ENCODE results near the gene TOP2B. TPM values are rescaled to one million over a fixed set of nuclear protein-coding genes. Genes with fewer than 3 reads are reported as not detected.

Gene TOP2B
- total RNA-seq, 1 donor from 2014 or later: 170 TPM

GRCh38 chr3:25683410-25683809, 18.7 kb upstream of the TOP2B start:
- Mint-ChIP-seq H3K27ac (ENCODE audit: unreplicated experiment) (no peak overlapping the region), H3K27me3 (ENCODE audit: low read depth) (no peaks in the 10 kb centered on the region), H3K4me1 (peaks cover 9% of the 10 kb centered on the region), H3K9me3 (no peaks in the 10 kb centered on the region), H3K36me3 (ENCODE audit: low read depth) (no peaks in the 10 kb centered on the region), H3K4me3 (no peak overlapping the region)
- TF ChIP-seq CTCF (conservative IDR thresholded peaks at IDR 0.05): no peak
- DNase-seq (ENCODE audit: low read depth, low spot score): no peak

GRCh38 chr3:25679642-25680302, 15.1 kb upstream of the TOP2B start:
- Mint-ChIP-seq H3K27me3 (ENCODE audit: low read depth) (no peaks in the 10 kb centered on the region), H3K4me3 (no peak overlapping the region), H3K4me1 (peaks cover 19% of the 10 kb centered on the region), H3K36me3 (ENCODE audit: low read depth) (no peaks in the 10 kb centered on the region), H3K9me3 (no peaks in the 10 kb centered on the region), H3K27ac (ENCODE audit: unreplicated experiment) (no peak overlapping the region)
- no peak for DNase-seq (ENCODE audit: low read depth, low spot score)
- TF ChIP-seq CTCF (conservative IDR thresholded peaks at IDR 0.05): no peak

- Mint-ChIP-seq H3K36me3 (ENCODE audit: low read depth) (no peaks in the 10 kb centered on the region), H3K4me1 (peaks cover 19% of the 10 kb centered on the region), H3K27ac (ENCODE audit: unreplicated experiment) (no peak overlapping the region), H3K27me3 (ENCODE audit: low read depth) (no peaks in the 10 kb centered on the region), H3K4me3 (no peak overlapping the region), H3K9me3 (no peaks in the 10 kb centered on the region)
- no peak for TF ChIP-seq CTCF (conservative IDR thresholded peaks at IDR 0.05)
- DNase-seq (ENCODE audit: low read depth, low spot score): no peak
Measured at GRCh38 chr3:25679166-25679565, 14.5 kb upstream of the TOP2B start.

GRCh38 chr3:25678581-25678980, 13.9 kb upstream of the TOP2B start:
- Mint-ChIP-seq H3K36me3 (ENCODE audit: low read depth) (no peaks in the 10 kb centered on the region), H3K4me1 (peaks cover 19% of the 10 kb centered on the region), H3K27ac (ENCODE audit: unreplicated experiment) (no peak overlapping the region), H3K27me3 (ENCODE audit: low read depth) (no peaks in the 10 kb centered on the region), H3K9me3 (no peaks in the 10 kb centered on the region), H3K4me3 (no peak overlapping the region)
- no peak for DNase-seq (ENCODE audit: low read depth, low spot score)
- TF ChIP-seq CTCF (conservative IDR thresholded peaks at IDR 0.05): no peak

GRCh38 chr3:25677121-25677520, 12.4 kb upstream of the TOP2B start:
- peaks cover 19% of the 10 kb centered on the region for H3K4me1 Mint-ChIP-seq
- no peak for DNase-seq (ENCODE audit: low read depth, low spot score)
- H3K36me3 Mint-ChIP-seq (ENCODE audit: low read depth): no peaks in the 10 kb centered on the region
- H3K27ac Mint-ChIP-seq (ENCODE audit: unreplicated experiment): no peak overlapping the region
- no peaks in the 10 kb centered on the region for H3K9me3 Mint-ChIP-seq
- no peak overlapping the region for H3K4me3 Mint-ChIP-seq
- no peaks in the 10 kb centered on the region for H3K27me3 Mint-ChIP-seq (ENCODE audit: low read depth)
- no peak for TF ChIP-seq CTCF (conservative IDR thresholded peaks at IDR 0.05)

All from neural crest cell (in vitro differentiated cells).